GM21529 (cell line): ENCODE measurements around the gene ZBTB34.

Experiments used
- ATAC-seq: cut with Tn5 transposase; IDR thresholded peaks from one replicate; pipeline ENCODE4 v1.9.1; 2021; ENCODE audit not compliant: unreplicated experiment

ZBTB34 gene

DNA sequence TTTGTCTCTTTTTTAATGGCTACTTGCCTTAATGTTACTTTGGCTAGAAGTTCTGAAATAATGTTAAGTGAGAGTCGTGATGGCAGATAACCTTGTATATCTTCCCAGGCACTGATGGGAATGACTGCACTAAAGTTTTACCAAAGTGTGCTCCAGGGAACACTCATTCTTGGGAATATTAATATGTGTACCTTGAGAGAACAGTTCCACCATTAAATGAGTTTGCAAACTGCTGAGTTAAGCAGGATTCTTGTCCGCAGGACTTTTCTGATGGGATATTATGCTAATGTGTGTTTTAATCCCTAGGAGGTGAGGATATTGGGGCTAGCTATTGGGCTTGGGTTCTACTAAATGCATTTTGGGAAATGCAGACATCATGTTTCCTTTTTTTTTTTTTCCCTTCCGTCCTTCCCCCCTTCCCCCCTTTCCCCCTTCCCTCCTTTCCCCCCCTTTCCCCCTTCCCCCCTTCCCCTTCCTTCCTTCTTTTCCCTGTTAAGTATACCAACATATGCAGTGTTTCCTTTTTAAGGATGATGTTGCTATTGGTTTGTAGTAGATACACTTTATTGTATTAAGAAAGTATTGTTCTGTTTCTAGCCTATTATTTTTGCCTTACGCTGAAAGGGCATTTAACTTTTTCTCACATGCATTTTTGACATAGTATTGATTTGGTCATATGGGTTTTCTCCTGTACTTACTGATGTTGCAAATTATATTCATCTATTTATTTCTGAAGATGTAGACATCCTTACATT lies 15.5 kb downstream of the ZBTB34 start:
- ATAC-seq = no peak

DNA sequence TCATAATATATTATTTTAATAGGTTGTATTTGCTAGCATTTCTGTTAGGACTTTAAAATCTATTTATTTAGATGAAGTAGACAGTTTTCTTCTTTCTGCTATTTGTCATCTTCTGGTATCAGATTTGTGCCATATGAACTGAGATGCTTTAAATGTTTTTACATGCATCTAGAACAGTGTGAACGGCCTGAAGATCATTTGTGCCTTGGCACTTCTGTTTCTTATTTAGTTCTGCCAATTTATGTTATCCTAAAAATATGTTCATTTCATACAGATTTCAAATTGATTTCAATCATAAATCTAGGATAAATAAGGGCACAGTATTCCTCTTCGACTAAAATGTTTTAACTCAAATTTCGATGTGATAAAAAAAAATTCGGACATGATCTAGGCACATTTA lies 16.1 kb downstream of the ZBTB34 start:
- no peak for ATAC-seq

DNA sequence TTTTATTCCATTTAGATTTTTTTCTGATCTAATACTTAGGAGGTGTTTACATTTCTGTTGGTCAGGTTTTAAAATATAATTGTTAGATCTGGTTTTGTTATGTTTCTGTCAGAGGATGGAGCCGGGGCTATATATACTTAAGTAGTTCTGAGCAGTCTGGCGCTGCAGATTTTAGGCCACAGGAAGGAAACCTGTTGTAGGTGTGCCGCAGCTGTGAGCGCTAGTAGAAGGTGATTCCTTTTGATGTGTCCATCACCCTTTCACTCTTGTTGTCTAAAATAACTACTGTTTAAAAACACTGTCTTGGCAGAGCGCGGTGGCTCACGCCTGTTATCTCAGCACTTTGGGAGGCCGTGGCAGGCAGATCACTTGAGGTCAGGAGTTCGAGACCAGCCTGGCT lies 17.0 kb downstream of the ZBTB34 start:
- ATAC-seq = no peak

DNA sequence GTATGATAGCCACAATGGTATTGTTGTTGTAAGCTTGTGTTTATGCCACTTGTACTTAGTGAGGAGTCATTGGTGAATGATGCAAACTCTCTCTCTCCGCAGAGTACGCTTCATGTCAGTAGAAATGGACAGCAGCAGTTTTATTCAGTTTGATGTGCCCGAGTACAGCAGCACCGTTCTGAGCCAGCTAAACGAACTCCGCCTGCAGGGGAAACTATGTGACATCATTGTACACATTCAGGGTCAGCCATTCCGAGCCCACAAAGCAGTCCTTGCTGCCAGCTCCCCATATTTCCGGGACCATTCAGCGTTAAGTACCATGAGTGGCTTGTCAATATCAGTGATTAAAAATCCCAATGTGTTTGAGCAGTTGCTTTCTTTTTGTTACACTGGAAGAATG lies 18.8 kb downstream of the ZBTB34 start:
- ATAC-seq = no peak

DNA sequence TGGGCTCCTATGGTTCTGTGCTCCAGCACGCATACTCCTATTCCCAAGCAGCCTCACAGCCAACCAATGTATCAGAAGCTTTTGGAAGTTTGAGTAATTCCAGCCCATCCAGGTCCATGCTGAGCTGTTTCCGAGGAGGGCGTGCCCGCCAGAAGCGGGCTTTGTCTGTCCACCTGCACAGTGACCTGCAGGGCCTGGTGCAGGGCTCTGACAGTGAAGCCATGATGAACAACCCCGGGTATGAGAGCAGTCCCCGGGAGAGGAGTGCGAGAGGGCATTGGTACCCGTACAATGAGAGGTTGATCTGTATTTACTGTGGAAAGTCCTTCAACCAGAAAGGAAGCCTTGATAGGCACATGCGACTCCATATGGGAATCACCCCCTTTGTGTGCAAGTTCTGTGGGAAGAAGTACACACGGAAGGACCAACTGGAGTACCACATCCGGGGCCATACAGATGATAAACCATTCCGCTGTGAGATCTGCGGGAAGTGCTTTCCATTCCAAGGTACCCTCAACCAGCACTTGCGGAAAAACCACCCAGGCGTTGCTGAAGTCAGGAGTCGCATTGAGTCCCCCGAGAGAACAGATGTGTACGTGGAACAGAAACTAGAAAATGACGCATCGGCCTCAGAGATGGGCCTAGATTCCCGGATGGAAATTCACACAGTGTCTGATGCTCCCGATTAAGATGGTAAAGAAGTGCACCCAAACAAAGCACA lies 19.9 kb downstream of the ZBTB34 start:
- no peak for ATAC-seq

DNA sequence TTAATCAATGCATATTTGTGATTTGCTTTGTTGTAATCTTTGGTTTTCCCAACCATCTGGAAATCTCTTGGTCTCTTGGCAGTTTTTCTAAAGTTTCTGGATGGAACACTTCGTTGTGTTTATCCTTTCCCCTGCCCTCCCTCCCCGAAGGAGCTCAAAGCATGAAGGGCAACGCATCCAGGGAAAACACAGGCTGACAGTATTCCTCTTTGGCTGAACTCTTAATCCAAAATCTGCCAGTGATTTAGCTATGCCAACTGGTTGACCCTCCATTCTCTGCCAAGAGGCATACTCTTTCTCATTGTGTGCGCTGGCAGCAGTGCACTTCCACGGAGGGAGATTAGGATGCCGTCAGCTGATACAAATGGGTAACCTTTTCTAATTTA lies 20.5 kb downstream of the ZBTB34 start:
- ATAC-seq = no peak

DNA sequence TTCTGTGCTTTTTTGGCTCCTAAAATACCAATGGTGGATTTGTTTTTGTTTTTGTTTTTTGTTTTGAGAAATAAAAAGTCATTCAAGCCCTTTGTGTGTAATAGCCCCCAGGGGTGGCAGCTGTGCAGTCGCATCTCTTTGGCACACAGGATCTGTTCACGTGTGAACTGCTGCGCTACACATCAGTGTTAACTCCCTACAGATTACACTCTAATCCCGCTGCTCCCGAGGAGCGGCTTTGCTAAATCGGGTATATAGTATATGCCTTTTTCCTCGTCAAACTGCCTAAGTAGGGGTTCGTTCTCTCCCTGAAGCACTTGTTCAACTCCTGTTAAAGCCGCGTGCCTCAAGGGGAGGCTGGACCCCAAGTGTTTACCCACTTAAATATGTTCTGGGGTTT lies 22.3 kb downstream of the ZBTB34 start:
- ATAC-seq = no peak

DNA sequence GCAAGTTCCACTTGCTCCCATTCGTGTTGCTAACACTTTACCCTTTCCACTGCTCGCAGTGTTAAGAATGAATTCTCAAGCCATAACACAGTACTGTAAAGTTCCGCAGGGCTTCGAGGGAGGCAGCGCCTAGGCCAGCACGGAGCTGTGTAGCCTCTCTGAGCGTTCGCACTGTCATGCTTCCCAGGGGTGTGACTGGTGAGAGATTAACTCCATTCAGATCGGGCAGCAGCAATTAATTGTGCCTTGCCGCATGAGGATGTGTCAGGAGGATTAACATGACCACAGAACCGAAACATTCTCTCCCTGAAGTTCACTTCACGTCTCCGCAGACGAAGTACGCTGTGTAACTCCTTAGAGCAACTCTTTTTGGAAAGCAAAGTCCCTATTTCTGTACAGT lies 23.2 kb downstream of the ZBTB34 start:
- ATAC-seq = no peak

DNA sequence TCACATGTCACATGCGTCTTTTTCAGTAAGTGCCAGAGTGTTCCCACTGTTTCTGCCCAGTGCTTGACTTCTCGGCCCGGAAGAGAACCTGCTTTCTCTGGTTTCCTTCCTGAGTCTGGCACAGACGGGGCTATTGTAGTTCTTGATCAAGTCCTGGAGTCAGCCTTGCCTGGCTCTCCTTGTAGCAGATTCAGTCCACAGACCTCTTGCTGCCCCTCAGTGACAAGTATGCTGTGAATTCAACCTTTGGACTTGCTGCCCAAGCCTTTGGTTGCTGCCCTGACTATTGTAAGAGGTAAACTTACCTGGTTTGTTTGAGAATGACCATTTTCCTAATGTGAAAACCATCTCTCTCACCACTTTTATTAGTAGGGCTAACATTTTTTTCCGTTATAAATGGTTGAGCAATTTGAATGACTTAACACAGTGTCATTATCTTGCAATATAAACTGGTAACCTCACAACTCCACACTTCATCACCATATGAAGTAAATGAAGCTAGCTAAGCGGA lies 24.7 kb downstream of the ZBTB34 start:
- no peak for ATAC-seq

DNA sequence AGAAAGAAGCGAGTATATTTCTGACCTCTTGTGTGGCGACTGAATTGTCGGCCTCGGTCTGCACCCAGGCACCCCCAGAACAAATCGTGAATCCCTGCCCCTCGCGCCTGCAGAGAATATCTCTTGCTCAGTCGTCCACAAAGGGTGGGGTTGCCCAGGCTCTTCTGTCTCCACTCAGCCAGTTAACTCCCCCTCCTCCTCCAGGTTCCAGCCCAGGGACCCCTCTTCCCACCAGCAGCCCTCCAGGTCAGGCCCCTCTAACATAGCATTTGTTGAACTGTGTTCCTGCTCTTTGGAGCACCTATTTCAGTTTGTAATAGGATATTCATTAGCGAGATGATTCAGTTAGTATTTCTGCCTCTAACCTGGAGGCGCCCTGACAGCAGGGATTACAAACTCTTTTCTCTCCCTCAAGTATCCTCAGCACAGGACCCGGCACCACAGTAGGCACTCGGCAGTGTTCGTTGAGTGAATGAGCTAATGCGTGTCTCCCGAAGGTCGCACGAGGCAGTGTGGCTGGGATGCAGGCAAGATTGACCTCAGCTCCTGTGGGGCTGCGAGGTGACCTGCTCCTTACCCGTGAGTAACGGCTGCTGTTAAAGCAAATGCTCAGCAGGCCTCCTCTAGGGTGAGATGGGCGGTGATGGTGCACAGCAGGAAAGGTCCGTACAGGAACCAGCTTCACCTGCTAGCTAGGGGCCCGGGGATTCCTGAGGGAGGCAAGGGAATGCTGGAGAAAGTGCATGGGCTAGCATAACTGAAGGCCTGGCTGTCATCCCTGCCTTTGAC lies 25.8 kb downstream of the ZBTB34 start:
- no peak for ATAC-seq

DNA sequence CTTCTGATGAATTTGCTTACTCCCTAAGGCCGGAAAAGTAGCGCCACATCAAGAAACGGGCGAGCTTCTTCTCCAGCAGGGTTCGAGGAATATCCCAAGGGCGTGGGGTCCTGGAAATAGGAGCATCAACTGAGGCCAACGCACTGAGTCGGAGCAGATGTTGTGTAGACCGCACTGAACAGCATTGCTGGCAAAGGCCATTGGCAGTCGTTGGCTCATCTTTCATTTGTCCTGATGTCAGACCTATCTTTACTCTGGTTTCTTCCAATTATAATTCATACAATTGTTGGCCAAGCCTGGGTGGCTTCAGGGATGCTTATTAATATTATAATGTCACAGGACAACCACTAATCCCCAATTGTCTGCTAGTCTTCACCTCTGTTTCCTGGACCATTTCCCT lies 26.5 kb downstream of the ZBTB34 start:
- no peak for ATAC-seq

DNA sequence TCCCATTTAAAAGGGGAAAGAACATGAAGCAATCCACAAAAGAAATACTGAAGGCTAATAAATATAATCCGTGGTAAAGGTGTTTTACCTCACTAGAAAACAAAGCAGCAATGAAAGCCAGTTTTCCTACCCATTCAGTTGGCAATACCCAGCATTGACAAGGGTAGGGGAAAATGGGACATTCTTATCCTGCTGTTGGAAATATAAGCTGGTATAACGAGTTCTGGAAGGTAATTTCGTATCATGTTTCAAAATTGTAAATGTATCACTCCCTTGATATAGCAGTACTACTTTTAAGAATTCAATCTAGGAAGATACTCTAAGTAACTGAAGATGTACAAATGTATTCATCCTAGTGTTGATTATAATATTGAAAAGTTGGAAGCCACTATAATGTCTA lies 31.2 kb downstream of the ZBTB34 start:
- no peak for ATAC-seq

DNA sequence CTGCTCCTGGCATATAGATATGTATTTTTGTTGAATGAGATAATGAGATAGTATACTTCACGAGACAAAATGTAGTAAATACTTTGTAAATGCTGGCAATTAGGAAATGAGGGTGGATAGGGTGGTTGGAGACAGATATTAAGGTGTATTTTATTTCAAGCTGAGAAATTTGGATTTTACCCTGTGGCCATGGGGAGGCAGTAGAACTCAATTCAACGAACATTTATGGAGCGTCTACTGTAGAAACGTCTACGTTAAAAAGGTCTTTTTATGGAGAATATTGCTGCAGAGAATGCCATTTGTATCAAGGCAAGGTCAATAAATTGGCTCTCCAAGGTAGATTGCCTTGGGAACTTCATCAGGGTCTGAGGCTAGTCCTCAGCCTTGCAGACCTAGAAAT lies 32.6 kb downstream of the ZBTB34 start:
- no peak for ATAC-seq

DNA sequence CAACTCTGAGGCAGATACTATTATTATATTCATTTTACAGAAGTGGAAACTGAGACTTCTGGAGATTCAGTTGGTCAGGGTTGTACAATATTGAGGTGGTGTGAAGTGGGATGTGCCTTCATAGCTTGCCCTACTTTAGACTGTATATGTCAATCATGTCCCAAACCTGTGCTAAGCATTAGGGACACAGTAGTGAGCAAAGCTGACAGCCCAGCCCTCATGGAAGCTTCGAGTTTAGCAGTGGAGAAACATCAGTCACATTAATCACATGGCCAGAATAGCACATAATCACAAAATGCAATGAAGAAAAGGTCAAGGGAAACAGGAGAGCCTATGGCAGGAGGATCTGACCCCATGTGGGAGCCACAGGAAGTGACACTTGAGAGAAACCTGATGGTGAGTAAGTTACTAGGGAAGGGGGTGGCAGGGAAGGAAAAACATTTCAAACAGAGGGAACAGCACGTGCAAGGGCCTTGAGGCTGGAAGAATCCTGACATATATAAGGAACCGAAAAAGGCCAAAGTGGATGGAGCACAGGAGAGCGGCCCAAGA lies 33.7 kb downstream of the ZBTB34 start:
- no peak for ATAC-seq

DNA sequence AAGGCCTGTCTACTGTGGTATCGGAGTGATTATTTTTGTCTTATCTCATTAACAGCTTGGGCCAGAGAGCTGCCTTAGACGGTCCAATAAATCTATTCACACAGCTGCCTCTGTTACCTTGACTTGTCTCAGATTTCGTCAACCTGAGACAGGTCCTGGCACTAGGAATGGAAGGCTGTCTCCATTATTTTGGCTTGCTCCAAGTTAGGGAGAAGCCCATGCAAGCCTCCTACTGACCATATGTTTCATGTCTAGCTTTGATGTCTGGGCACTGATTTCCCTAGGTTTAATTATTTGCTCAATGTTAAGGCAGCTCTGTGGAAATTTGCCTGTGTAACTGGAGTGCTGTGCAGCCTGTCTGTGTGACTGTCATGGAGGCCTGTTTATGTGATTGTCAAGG lies 41.8 kb downstream of the ZBTB34 start:
- no peak for ATAC-seq

DNA sequence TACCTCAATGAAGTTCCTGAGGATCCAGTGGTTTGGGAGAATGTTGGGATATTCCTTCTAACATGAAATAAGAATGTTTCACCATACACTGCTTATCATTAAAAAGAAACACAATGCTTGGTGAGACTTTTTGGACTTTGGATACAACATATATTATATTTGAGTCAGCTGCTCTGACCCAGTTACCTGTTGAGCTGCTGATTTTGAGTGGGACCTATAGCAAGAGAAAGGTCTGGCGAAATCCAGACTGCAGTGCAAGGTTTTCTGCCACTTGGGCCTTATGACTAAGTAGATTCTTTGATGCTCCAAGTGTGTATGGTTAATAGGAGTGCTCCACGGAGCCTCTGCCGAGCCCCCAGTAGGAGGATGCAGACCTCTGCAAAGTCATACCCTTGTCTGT lies 44.1 kb downstream of the ZBTB34 start:
- ATAC-seq = no peak

DNA sequence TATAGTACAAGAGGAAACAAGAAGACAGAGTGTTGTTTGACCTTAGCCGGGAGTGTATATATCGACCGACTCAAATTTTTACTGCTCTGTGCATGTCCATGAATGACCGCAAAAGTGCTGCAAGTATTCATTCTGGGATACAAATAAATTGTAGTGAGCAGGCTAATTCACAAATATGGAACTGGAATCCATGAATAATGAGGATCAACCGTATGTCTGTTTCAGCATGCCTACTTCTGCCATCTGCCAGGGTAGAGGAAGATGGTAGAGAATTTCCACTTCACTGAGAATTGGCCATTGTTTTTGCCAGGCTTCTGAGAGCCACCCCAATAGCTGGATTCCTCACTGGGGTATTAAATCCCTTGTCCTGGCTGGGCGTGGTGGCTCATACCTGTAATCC lies 45.7 kb downstream of the ZBTB34 start:
- no peak for ATAC-seq

DNA sequence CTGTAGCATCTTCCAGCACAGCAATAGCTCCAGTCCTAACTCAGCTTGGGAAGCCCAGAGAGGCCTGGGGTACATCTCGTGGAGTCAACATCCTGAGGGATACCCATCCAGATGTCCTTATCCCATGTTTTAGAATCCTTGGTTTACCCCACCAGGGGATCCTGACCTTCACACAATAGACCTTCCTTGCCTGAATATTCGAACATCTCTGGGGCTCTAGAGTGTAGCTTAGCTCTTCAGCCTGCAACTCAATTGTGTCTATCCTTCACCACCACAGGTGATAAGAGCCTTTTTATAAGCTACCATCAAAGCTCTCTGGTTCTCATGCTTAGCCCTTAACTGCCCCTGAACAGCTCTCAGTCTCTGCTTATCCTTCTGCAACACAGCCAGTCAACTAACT lies 46.6 kb downstream of the ZBTB34 start:
- no peak for ATAC-seq

DNA sequence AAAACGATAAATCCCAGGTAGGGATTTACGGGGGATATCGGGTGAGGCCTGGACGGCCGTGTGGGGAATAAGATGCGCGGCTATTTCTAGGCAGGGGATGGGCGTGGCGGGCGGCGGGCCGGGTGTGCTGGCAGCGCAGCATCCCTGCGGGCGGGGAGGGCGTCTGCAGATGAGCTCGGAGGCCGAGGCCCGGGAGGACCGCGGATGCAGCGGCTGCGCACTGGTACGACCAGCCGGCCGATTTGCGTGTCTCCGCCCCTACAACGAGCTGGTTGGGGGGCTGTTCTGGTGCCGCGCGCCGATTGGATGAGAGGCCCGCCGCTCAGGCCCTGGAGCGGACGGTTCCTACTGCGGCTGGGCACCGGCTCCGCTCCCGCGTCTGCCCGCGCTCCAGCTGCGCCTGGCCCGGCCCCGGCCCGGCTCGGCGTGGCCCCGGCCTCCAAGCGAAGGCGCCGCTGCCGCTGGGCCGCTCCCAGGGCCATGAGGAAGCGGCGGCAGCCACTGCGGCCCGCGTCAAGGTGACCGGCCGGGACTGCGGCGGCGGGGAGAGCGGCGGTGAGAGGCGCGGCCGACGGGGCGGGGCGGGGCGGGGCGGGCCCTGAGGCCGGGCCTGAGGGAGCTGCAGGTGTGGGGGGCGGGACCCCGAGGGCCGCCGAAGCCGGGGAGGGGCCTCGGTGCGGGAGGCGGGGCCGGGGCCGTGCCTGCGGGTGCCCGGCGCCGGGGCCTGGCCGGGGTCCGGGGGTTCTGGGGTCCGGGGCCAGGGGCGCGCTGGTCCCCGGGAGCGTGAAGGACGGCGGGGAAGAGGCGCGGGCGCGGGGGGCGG lies 54.2 kb downstream of the ZBTB34 start, which contains the start of gene RALGPS1:
RALGPS1 (plus strand) TSS at position 325 of the 823 bp plus-strand sequence. CDS start 47,508 bp downstream, outside the sequence.
- ATAC-seq = peak; percentile 98

DNA sequence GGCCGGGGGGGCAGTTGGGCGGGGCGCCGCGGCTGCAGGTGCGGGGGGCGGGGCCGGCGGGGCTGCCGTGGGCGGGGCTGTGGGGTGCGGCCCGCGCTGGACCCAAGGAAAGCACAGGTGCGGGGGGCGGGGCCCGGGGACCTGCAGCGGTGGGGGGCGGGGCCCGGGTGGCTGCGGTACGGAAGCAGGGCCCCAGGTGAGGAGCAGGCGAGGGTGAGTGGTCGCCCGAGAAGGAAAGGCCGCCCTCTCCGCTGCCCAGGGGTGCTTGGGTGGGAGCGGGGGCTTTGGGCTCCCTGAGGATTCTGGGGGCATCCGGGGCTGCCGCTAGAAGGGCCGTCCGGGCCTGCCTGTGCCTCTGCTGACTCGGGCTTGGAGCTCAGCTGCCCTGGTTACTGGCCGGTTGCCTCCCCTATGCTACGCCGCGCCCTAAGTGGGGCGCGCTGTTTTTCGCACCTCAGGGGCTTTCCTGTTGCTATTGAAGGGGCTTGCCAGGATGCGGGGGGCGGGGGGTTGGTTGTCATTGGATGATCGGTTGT lies 54.9 kb downstream of the ZBTB34 start:
- ATAC-seq = peak; percentile 5
